CD4-positive, CD25-positive, alpha-beta regulatory T cell (primary cell): ENCODE results near the gene TET3. TPM values are rescaled to one million over a fixed set of nuclear protein-coding genes. Genes with fewer than 3 reads are reported as not detected.

Experiments
- ATAC-seq, 2 donors: fragments of 150-1000 bp; cut with Tn5 transposase; one replicate each; pipeline ENCODE4 v1.10.0; 2021; ENCODE audit warnings: low read depth in 2 of 2, moderate number of reproducible peaks in 2 of 2, moderate library complexity in 1 of 2
- DNase-seq, 3 donors: peaks; one replicate each; pipeline versions ENCODE4 v3.0.0 to v3.0.0-alpha.2; 2012 to 2022; ENCODE audit warnings: mixed read lengths in 1 of 3
- H3K27ac ChIP-seq: one replicate; pipeline ENCODE4 v1.7.0; 2013; ENCODE audit warnings: mild to moderate bottlenecking, low read length; ENCODE audit not compliant: insufficient read depth, poor library complexity, severe bottlenecking
- H3K27me3 ChIP-seq: one replicate; pipeline ENCODE4 v1.7.0; 2013; ENCODE audit warnings: low read length; ENCODE audit not compliant: control insufficient read depth, insufficient read depth
- H3K36me3 ChIP-seq: one replicate; pipeline ENCODE4 v1.7.0; 2013; ENCODE audit warnings: mild to moderate bottlenecking, low read length, moderate library complexity; ENCODE audit not compliant: control insufficient read depth, insufficient read depth
- H3K4me1 ChIP-seq: 2 replicates; pipeline ENCODE4 v1.7.0; 2013; ENCODE audit warnings: mild to moderate bottlenecking, low read length; ENCODE audit not compliant: insufficient read depth, control insufficient read depth, poor library complexity, severe bottlenecking
- H3K4me3 ChIP-seq: one replicate; pipeline ENCODE4 v1.7.0; 2013; ENCODE audit warnings: low read depth, mild to moderate bottlenecking, low read length, moderate library complexity
- H3K9me3 ChIP-seq, 2 experiments: 1 replicate in 1 of 2; 2 replicates in 1 of 2; pipeline ENCODE4 v1.7.0; 2013; ENCODE audit warnings: low read length in 2 of 2, mild to moderate bottlenecking in 1 of 2, moderate library complexity in 1 of 2; ENCODE audit not compliant: control insufficient read depth in 2 of 2
- H3K27ac Mint-ChIP-seq, 3 donors: one replicate each; pipeline ENCODE4 v1.8.0; 2020 to 2022; ENCODE audit warnings: mild to moderate bottlenecking in 3 of 3, mixed read lengths in 3 of 3, moderate library complexity in 2 of 3
- H3K27me3 Mint-ChIP-seq: one replicate; pipeline ENCODE4 v1.8.0; 2022; ENCODE audit warnings: mild to moderate bottlenecking, mixed read lengths
- H3K36me3 Mint-ChIP-seq: one replicate; pipeline ENCODE4 v1.8.0; 2020; ENCODE audit warnings: mixed read lengths
- H3K4me1 Mint-ChIP-seq, 4 donors: one replicate each; pipeline ENCODE4 v1.8.0; 2020 to 2022; ENCODE audit warnings: mixed read lengths in 4 of 4, mild to moderate bottlenecking in 1 of 4
- H3K4me3 Mint-ChIP-seq, 4 donors: one replicate each; pipeline ENCODE4 v1.8.0; 2020 to 2022; ENCODE audit warnings: mild to moderate bottlenecking in 4 of 4, mixed read lengths in 4 of 4, moderate library complexity in 3 of 4
- H3K9me3 Mint-ChIP-seq, 7 donors: one replicate each; pipeline ENCODE4 v1.8.0; 2020 to 2022; ENCODE audit warnings: mixed read lengths in 7 of 7, mild to moderate bottlenecking in 3 of 7, moderate library complexity in 2 of 7
- polyA plus RNA-seq, 4 donors: library from polyadenylated mRNA; unstranded; fragments of 300-500 nt; fragmentation: Illumina TruSeq; gene quantifications; one replicate each; pipeline ENCODE4 v1.2.3, GENCODE V29; 2021
- total RNA-seq: library from RNA; stranded (reverse); gene quantifications from one replicate; pipeline ENCODE4 v1.2.3, GENCODE V29; 2022

The TET3 gene
- total and polyA plus RNA-seq, 5 donors from 2014 or later = 0.22 to 26.3 (median 0.30) TPM

- H3K27me3 ChIP-seq = no peaks in the 10 kb centered on the region
- peaks cover 0 to 2% (median 0%) of the 10 kb centered on the region in 7 donors for H3K9me3 Mint-ChIP-seq
- DNase-seq (no peak), ATAC-seq (no peak)
- H3K4me1 Mint-ChIP-seq = peaks cover 24 to 76% (median 41%) of the 10 kb centered on the region in 4 donors
- no peaks in the 10 kb centered on the region for H3K36me3 Mint-ChIP-seq
- H3K36me3 ChIP-seq = no peaks in the 10 kb centered on the region
- H3K4me1 ChIP-seq = peaks cover 38% of the 10 kb centered on the region
- no peaks in the 10 kb centered on the region for H3K27me3 Mint-ChIP-seq
- H3K4me3 ChIP-seq = no peak overlapping the region
- H3K27ac ChIP-seq = no peak overlapping the region
- peak overlapping the region in 1 of 4 donors; percentile 35 for H3K4me3 Mint-ChIP-seq
- H3K9me3 ChIP-seq = no peaks in the 10 kb centered on the region
- H3K27ac Mint-ChIP-seq = peak overlapping the region in 1 of 3 donors; percentile 95
These were observed 16.3 kb upstream of the TET3 start for GRCh38 chr2:73968357-73968937.

- Mint-ChIP-seq H3K27ac (peak overlapping the region; percentile 9 to 95 (median 83)), H3K27me3 (no peaks in the 10 kb centered on the region), H3K4me3 (peak overlapping the region in 2 of 4 donors; percentile 14 to 38), H3K9me3 (no peaks in the 10 kb centered on the region), H3K36me3 (no peaks in the 10 kb centered on the region), H3K4me1 (peaks cover 24 to 67% (median 33%) of the 10 kb centered on the region in 4 donors)
- H3K4me1 ChIP-seq = peaks cover 29% of the 10 kb centered on the region
- ATAC-seq (no peak), DNase-seq (no peak)
- H3K27ac ChIP-seq = no peak overlapping the region
- H3K4me3 ChIP-seq = no peak overlapping the region
- no peaks in the 10 kb centered on the region for H3K36me3 ChIP-seq
- no peaks in the 10 kb centered on the region for H3K9me3 ChIP-seq
- no peaks in the 10 kb centered on the region for H3K27me3 ChIP-seq
These were observed 15.4 kb upstream of the TET3 start for GRCh38 chr2:73969356-73969755.

GRCh38 chr2:73970141-73970803, 14.4 kb upstream of the TET3 start:
- Histone ChIP-seq H3K27ac (peak overlapping the region; percentile 43), H3K4me3 (peak overlapping the region; percentile 48), H3K27me3 (no peaks in the 10 kb centered on the region), H3K9me3 (no peaks in the 10 kb centered on the region), H3K36me3 (no peaks in the 10 kb centered on the region), H3K4me1 (peaks cover 28% of the 10 kb centered on the region)
- no peaks in the 10 kb centered on the region for H3K9me3 Mint-ChIP-seq
- H3K27ac Mint-ChIP-seq = peak overlapping the region; percentile 92 to 95 (median 93)
- no peak for ATAC-seq
- H3K27me3 Mint-ChIP-seq = no peaks in the 10 kb centered on the region
- DNase-seq = no peak
- H3K4me1 Mint-ChIP-seq = peaks cover 24 to 61% (median 29%) of the 10 kb centered on the region in 4 donors
- H3K4me3 Mint-ChIP-seq = peak overlapping the region in 3 of 4 donors; percentile 62 to 83 (median 75)
- no peaks in the 10 kb centered on the region for H3K36me3 Mint-ChIP-seq

- H3K4me1 ChIP-seq = peaks cover 28% of the 10 kb centered on the region
- peak overlapping the region; percentile 11 to 83 (median 68) for H3K4me3 Mint-ChIP-seq
These were observed 13.7 kb upstream of the TET3 start for GRCh38 chr2:73970850-73971471.

DNA sequence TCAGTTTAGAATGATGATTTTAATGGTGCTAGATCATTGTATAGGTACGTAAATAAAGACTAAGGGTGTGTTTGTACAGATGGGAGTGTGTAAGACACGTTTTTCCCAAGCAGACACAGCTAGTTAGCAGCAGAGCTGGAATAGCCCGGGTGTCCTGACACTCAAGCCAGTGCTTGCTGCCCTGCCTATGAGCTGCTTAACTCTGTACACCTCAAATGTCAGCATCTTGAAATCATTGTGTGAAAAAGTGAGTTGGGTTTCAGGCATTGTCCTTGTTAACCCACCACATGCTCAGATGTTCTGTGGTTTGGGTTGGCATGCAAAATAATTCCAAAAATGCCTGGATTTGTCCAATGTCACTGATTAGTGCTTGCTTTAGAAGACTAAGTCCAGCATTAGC, 13.0 kb upstream of the TET3 start:
- peak overlapping the region; percentile 90 to 95 (median 93) for H3K27ac Mint-ChIP-seq
- H3K9me3 Mint-ChIP-seq = no peaks in the 10 kb centered on the region
- peak overlapping the region; percentile 21 for H3K4me3 ChIP-seq
- ATAC-seq (no peak), DNase-seq (no peak)
- no peaks in the 10 kb centered on the region for H3K27me3 ChIP-seq
- H3K27me3 Mint-ChIP-seq = no peaks in the 10 kb centered on the region
- no peaks in the 10 kb centered on the region for H3K36me3 ChIP-seq
- peak overlapping the region; percentile 6 for H3K27ac ChIP-seq
- no peaks in the 10 kb centered on the region for H3K36me3 Mint-ChIP-seq
- peaks cover 28% of the 10 kb centered on the region for H3K4me1 ChIP-seq
- H3K4me1 Mint-ChIP-seq = peaks cover 24 to 64% (median 31%) of the 10 kb centered on the region in 4 donors
- H3K4me3 Mint-ChIP-seq = peak overlapping the region in 3 of 4 donors; percentile 62 to 83 (median 75)
- H3K9me3 ChIP-seq = no peaks in the 10 kb centered on the region

More at GRCh38 chr2:73970850-73971471, 13.7 kb upstream of the TET3 start:
- no peaks in the 10 kb centered on the region for H3K9me3 ChIP-seq
- no peaks in the 10 kb centered on the region for H3K27me3 ChIP-seq
- DNase-seq = peak; percentile 41 to 68 (median 66)
- ATAC-seq = peak; percentile 68 to 77
- no peaks in the 10 kb centered on the region for H3K36me3 Mint-ChIP-seq
- H3K36me3 ChIP-seq = no peaks in the 10 kb centered on the region
- H3K27ac Mint-ChIP-seq = peak overlapping the region; percentile 90 to 95 (median 93)
- peak overlapping the region; percentile 43 for H3K27ac ChIP-seq
- H3K9me3 Mint-ChIP-seq = no peaks in the 10 kb centered on the region
- H3K27me3 Mint-ChIP-seq = no peaks in the 10 kb centered on the region
- H3K4me1 Mint-ChIP-seq = peaks cover 24 to 64% (median 30%) of the 10 kb centered on the region in 4 donors
- H3K4me3 ChIP-seq = peak overlapping the region; percentile 48

GRCh38 chr2:73972846-73973245, 11.9 kb upstream of the TET3 start:
- peak overlapping the region in 1 of 3 donors; percentile 18 for H3K27ac Mint-ChIP-seq
- H3K36me3 Mint-ChIP-seq = no peaks in the 10 kb centered on the region
- H3K4me1 ChIP-seq = peaks cover 28% of the 10 kb centered on the region
- H3K4me3 Mint-ChIP-seq = peak overlapping the region in 2 of 4 donors; percentile 35 to 56
- no peaks in the 10 kb centered on the region for H3K27me3 Mint-ChIP-seq
- peaks cover 24 to 68% (median 34%) of the 10 kb centered on the region in 4 donors for H3K4me1 Mint-ChIP-seq
- H3K9me3 ChIP-seq = no peaks in the 10 kb centered on the region
- no peak overlapping the region for H3K4me3 ChIP-seq
- no peaks in the 10 kb centered on the region for H3K9me3 Mint-ChIP-seq
- H3K27ac ChIP-seq = no peak overlapping the region
- DNase-seq = no peak
- no peaks in the 10 kb centered on the region for H3K36me3 ChIP-seq
- H3K27me3 ChIP-seq = no peaks in the 10 kb centered on the region
- no peak for ATAC-seq

DNA sequence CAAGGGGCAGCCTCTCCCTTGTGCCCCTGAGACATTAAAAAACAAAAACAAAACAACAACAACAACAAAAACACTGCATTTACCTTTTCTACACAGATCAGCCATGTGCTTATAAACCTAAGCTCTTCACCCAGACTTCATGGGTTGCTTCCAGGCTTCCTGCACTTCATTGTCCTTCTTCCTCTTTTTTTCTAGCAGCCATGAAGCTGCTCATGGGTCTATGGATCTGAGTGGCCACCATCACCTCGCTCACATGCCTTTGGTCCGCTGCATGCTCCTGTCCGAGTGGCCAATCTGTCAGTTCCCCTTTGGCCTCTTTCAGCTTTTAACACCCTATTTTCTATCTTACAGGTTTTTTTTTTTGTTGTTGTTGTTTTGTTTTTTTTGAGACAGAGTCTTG, 9.0 kb upstream of the TET3 start:
- ATAC-seq (no peak), DNase-seq (no peak)
- Mint-ChIP-seq H3K36me3 (no peaks in the 10 kb centered on the region), H3K27ac (peak overlapping the region in 1 of 3 donors; percentile 56), H3K27me3 (no peaks in the 10 kb centered on the region), H3K4me1 (peaks cover 23 to 67% (median 39%) of the 10 kb centered on the region in 4 donors), H3K9me3 (no peaks in the 10 kb centered on the region), H3K4me3 (no peak overlapping the region)
- Histone ChIP-seq H3K4me1 (peaks cover 47% of the 10 kb centered on the region), H3K36me3 (no peaks in the 10 kb centered on the region), H3K27ac (no peak overlapping the region), H3K4me3 (no peak overlapping the region), H3K9me3 (no peaks in the 10 kb centered on the region), H3K27me3 (no peaks in the 10 kb centered on the region)
